NCI-H1436 (cell line): Measurements from ENCODE around the gene LHFPL2.

ENCODE experiments used
- DNase-seq: peaks from one replicate; lab custom pipeline; 2025; lab: John Stamatoyannopoulos, UW

LHFPL2 gene

GRCh38 chr5:78666041-78666444 is 17.5 kb upstream of the LHFPL2 start:
- no peak for DNase-seq

DNA sequence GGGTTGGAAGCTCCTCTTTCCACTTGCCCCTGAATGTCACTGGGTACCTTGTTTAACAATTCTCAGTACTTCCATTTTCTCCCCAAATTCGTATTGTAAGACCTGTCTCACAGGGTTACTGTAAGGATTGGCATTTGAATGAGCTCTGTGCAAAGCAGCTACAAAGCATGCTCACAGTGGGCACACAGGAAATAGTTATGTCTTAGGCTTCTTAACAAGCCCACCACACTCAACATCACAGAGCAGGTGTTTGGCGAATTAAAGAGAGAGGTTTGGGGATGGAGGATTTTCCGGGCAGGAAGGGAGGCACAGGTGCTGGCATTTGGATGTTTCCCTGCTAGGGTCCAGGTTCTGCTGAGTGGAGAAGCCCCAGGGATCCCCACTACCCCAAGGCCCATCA is 17.0 kb upstream of the LHFPL2 start:
- no peak for DNase-seq

DNA sequence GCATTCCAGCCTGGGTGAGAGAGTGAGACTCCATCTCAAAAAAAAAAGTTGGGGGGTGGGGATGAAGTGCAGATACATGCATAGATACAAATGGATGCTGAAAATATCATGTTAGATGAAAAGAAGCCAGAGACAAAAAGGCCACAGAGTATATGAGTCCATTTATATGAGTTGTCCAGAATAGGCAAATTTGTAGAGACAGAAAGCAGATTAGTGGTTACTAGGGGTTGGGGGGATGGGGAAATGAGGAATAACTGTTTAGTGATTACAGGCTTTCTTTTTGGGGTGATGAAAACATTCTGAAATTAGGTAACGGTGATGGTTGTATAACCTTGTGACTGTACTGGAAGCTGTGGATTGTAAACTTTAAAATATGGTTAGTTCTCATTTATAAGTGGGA is 13.8 kb upstream of the LHFPL2 start:
- no peak for DNase-seq

DNA sequence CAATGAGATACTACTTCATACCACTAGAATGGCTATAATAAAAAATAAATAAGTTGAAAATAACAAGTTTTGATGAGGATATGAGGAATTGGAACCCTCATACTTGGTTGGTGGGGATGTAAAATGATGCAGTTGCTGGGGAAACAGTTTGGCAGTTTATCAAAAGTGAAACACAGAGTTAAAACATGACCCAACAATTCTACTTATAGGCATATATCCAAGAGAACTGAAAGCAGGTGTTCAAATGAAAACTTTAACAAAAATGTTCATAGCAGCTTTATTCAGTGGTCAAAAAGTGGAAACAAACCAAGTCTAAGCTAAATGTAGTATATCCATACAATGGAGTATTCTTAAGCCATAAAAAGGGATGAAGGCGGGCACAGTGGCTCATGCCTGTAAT is 13.1 kb upstream of the LHFPL2 start:
- no peak for DNase-seq

DNA sequence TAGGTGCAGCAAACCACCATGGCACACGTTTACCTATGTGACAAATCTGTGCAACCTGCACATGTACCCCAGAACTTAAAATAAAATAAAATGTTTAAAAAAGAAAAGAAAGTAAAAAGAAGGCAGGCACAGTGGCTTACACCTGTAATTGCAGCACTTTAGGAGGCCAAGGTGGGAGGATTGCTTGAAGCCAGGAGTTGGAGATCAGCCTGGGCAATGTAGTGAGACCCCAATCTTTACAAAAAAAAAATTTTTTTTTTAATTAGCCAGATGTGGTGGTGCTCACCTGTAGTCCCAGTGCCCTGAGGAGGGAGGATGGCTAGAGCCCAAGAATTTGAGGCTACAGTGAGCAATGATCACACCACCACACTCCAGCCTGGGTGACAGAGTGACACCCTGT is 12.5 kb upstream of the LHFPL2 start:
- DNase-seq, result no peak

- DNase-seq, result no peak
These were observed 11.8 kb upstream of the LHFPL2 start for GRCh38 chr5:78660401-78660800.

DNA sequence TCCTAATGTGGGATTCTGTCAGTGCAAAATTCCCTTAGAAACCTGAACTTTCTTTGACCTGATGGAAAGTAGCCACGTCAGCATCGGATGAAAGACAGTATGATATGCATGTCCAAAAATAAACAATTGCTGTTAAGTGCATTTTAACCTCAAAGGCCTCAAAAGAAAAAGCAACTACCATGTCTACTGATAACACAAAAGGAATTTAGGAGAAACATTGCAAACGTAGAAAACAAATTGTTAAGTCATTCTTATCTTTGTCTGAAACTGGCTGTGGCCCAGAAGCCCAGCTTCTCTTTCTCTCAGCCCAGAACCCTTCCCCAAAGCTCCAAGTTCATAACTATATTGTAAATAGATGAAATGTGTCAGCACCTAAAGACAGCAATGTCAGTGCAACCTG is 11.1 kb upstream of the LHFPL2 start:
- DNase-seq, result no peak

GRCh38 chr5:78659114-78659513 is 10.5 kb upstream of the LHFPL2 start:
- no peak for DNase-seq

DNA sequence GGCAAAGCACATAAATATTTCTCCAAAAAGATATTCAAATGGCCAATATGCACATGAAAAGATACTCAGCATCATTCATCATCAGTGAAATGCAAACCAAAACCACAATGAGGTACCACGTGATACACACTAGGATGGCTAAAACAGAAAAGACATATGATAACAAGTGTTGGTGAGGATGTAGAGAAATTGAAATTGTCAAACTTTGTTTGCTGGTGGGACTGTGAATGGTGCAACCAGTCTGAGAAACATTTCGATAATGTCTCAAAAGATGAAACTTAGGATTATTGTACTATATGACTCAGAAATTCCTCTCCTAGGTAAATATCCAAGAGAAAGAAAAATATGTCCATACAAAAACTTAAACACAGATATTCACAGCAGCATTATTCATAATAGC is 8.6 kb upstream of the LHFPL2 start:
- no peak for DNase-seq

DNA sequence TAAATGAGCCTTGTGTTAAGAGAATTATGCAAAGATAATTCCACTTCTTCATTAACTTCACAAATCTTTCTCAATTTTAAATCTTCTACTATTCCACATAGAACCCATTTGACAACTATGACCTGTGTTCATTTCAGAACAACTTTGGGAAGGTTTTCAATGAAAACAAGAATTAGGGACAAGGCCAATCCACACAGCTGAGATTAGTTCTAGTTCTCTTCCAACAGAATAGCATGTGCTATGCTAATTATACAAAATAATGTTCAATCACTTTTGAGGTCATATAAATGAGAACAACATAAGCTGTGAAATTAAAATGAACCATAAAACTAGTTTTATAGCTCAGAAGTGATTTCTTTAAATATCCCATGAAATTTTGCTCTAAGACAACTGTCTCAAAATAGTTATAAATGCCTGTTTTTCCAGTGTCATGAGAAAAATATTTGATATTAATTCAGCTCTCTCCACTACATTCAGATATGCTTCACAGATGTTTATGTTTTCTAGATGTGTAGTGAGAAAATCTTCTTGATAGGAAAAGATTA is 7.2 kb upstream of the LHFPL2 start:
- no peak for DNase-seq

- no peak for DNase-seq
These were observed 5.8 kb upstream of the LHFPL2 start for GRCh38 chr5:78654386-78654785.

GRCh38 chr5:78653681-78654366 is 5.3 kb upstream of the LHFPL2 start:
- DNase-seq, result no peak

DNA sequence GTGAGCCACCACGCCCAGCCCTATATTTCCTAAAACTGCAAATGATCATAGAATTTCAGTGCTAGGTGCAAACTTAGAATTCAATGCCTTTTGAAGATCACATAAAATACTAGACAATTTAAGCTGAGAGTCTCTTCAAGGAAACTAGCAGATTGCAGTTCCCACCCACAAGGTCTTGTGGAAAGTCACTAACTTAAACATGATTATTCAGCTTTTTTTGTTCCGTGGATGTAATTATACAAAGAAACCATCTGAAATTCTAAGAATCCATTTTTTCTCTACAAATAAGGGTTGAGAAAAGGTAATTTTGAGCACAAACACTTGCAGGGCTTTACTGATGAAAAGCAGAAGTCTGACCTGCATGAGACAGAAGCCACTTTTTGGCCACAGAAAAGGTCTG is 4.5 kb upstream of the LHFPL2 start:
- no peak for DNase-seq

- DNase-seq, result no peak
These were observed 2.9 kb upstream of the LHFPL2 start for GRCh38 chr5:78651468-78651867.

GRCh38 chr5:78650531-78650930 is 2.0 kb upstream of the LHFPL2 start:
- DNase-seq, result no peak

- no peak for DNase-seq
These were observed 1.4 kb upstream of the LHFPL2 start for GRCh38 chr5:78649861-78650496.

DNA sequence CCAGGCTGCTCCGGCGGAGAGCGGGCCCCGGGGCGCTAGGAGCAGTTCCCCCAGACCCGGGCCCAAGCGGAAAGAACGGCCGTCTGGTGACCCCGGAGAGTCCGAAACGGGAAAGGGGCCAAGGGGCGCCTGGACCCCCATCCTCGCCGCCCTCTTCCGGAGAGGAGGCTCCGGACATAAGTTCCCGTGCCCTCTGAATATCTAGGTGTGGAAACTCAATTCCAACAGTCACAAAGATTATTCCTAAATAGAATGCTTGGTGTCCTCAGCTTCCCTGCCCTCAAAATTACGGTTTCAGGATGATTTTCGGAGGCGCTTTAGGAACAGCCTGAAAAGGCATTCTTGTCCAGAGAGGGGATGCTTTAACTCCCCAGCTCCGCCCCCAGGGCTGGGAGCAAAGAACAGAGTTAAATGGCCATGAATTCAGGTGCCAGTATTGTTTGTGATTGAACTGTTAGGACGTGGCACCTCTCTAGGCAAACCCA is 681 bp upstream of the LHFPL2 start:
- no peak for DNase-seq

DNA sequence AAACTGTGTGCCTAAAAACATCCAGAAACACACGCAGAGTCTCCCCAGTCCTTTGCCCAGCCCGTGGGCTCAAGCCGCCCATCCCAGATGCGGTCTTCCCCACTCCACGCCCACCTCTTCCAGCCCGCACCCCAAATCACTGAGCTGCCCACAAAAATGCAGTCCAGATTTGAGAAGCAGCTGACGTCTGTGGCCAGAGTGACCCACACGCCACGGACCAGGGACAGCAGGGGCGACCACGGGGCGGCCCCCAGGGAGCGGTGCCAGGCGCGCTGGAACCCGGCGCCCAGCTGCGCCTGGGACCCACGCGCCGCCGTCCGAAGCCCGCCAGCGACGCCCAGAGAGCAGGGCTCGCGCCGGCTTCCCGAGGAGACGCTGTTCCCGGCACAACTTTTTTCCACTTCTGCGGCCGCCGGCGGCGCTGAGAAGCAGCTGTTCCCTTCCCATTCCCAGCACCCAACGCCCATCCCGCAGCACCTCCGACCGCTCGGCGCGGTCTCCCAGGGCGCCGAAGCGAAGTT is 674 bp downstream of the LHFPL2 start:
- DNase-seq, result no peak

GRCh38 chr5:78647351-78647818 is 1.2 kb downstream of the LHFPL2 start:
- no peak for DNase-seq

DNA sequence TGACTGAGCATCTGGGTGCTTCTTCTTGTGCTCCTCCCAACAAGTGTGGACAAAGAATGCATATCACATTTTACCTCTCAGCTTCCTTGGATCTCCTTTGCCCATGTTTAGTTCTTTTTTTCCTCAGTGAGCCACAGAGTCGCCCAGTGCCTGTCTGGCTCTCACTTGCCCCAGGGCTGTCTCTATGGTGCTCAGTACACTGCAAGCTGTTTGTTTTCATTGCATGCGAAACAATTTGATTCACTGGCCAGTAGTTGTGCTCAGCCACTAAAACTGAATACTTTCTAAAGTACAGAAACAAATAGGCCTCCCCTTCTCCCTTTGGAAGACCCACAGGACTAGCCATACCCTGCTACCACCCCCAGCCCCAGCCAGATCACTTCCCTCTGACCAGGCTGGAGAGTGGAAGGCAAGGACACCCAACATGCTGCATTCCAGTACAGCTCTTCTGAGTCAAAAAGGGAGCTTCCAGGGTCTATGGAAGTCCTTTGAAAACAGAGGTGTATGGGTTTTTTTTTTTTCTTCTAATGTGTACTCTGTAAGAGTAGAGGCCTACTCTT is 3.8 kb downstream of the LHFPL2 start:
- no peak for DNase-seq

GRCh38 chr5:78644129-78644528 is 4.4 kb downstream of the LHFPL2 start:
- no peak for DNase-seq

GRCh38 chr5:78642701-78643100 is 5.9 kb downstream of the LHFPL2 start:
- DNase-seq, result no peak
